Measurements from ENCODE around the gene MTMR2. TPM values are rescaled to one million over a fixed set of nuclear protein-coding genes. Genes with fewer than 3 reads are reported as not detected.
"Not testable (repeated sequence)": the region's sequence is repeated elsewhere in the genome, so short reads cannot be mapped to it uniquely, and the experiment has no call there.

The MTMR2 gene
- total RNA-seq, 1 donor: 53.5 TPM

DNA sequence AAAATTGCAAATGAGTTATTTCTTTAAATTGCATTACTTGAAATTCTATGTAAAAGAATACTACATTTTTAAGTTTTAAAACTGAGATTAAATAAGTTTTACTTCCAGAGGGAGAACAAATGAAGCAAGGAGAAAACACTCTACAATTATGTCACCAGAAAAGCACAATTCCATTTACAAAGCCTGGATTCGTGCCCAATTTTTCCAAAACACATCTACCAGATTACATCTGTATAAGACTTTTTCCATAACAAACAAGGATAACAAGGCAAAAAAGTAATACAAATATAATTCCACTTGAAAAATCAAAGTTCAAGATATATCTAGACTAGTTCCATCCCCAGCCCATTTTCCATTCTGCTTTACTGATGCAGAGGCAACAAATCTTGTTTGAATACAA is 40.5 kb downstream of the MTMR2 start:
- TF ChIP-seq, protein P1, sequence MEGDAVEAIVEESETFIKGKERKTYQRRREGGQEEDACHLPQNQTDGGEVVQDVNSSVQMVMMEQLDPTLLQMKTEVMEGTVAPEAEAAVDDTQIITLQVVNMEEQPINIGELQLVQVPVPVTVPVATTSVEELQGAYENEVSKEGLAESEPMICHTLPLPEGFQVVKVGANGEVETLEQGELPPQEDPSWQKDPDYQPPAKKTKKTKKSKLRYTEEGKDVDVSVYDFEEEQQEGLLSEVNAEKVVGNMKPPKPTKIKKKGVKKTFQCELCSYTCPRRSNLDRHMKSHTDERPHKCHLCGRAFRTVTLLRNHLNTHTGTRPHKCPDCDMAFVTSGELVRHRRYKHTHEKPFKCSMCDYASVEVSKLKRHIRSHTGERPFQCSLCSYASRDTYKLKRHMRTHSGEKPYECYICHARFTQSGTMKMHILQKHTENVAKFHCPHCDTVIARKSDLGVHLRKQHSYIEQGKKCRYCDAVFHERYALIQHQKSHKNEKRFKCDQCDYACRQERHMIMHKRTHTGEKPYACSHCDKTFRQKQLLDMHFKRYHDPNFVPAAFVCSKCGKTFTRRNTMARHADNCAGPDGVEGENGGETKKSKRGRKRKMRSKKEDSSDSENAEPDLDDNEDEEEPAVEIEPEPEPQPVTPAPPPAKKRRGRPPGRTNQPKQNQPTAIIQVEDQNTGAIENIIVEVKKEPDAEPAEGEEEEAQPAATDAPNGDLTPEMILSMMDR (IDR thresholded peaks at IDR 0.05; ENCODE audit: insufficient read depth, low read depth, low read length): no peak
- peak; percentile 43 for DNase-seq (ENCODE audit: low read depth)
- no peak overlapping the region for H3K4me3 ChIP-seq (ENCODE audit: low read depth, low read length)

DNA sequence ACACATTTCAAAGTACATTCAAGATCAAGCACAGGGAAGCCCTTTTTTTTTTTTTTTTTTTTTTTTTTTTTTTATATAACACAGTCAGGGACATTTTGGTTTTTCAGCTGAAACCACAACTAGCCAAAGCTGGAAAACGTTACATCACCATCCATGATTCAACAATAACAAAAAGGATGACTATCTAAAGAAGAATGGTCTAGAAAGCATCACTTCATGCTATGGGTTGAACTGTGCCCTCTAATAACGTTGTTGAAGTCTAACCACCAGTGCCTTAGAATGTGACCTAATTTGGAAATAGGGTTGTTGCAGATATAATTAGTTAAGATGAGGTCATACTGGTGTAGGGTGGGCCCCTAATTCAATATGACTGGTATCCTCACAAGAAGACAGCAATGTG is 46.6 kb downstream of the MTMR2 start:
- H3K4me3 ChIP-seq (ENCODE audit: low read depth, low read length): no peak overlapping the region
- DNase-seq (ENCODE audit: low read depth): peak; percentile 98
- TF ChIP-seq, protein P1 (IDR thresholded peaks at IDR 0.05; ENCODE audit: insufficient read depth, low read depth, low read length): no peak

DNA sequence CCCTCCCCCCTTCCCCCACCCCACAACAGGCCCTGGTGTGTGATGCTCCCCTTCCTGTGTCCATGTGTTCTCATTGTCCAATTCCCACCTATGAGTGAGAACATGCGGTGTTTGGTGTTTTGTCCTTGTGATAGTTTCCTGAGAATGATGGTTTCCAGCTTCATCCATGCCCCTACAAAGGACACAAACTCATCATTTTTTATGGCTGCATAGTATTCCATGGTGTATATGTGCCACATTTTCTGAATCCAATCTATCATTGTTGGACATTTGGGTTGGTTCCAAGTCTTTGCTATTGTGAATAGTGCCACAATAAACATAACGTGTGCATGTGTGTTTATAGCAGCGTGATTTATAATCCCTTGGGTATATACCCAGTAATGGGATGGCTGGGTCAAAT is 53.0 kb downstream of the MTMR2 start:
- not testable (repeated sequence) for DNase-seq (ENCODE audit: low read depth); H3K4me3 ChIP-seq (ENCODE audit: low read depth, low read length)

DNA sequence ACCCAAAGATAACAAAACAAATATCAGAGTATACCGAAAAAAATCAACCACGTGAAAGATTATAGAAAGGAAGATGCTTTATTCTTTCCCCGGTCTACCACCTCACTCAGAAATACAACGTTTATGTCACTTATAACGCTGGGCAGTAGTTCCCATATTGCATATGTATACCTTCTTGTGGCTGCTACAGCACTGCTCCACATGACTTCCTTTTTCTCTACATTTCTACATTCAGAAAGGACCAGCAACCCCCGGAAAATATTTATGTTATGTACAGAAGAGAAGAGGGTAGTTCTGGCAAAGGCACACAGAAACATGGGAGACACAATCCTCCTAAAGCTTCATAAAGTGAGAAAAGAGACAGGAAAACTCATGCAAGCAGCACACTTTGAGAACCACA is 56.8 kb downstream of the MTMR2 start:
- TF ChIP-seq, protein P1 (IDR thresholded peaks at IDR 0.05; ENCODE audit: insufficient read depth, low read depth, low read length): no peak
- no peak overlapping the region for H3K4me3 ChIP-seq (ENCODE audit: low read depth, low read length)
- no peak for DNase-seq (ENCODE audit: low read depth)

DNA sequence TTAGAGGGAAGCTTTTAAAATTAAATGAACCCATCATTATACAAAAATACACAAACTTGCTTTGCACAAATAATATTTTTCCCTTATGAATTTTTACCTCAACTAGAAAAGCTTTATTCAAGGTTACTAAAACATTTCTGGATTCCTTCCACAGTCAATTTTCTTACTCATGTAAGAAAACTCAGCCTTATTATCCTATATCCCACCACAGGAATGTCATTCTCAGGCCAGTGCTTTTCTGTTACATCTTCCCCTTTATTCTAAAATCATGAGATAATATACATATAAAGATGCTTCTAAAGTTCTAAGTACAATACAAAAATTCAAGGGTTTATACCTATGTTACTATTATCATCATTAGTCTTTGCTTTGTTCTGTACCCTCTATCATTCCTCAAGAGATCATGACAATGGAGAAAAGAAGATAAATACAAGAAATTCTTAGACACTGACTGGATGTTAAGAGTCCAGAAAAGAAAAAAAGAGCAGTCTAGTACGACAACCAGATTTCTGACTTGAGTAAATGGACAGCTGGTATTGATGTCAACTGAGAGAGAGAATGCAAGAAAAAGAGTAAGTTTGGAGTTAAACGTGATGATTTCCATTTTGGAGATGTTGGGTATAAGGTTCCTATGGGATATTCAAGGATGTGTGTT is 60.3 kb downstream of the MTMR2 start:
- no peak overlapping the region for H3K4me3 ChIP-seq (ENCODE audit: low read depth, low read length)
- DNase-seq (ENCODE audit: low read depth): peak; percentile 44
- TF ChIP-seq, protein P1 (IDR thresholded peaks at IDR 0.05; ENCODE audit: insufficient read depth, low read depth, low read length): no peak

DNA sequence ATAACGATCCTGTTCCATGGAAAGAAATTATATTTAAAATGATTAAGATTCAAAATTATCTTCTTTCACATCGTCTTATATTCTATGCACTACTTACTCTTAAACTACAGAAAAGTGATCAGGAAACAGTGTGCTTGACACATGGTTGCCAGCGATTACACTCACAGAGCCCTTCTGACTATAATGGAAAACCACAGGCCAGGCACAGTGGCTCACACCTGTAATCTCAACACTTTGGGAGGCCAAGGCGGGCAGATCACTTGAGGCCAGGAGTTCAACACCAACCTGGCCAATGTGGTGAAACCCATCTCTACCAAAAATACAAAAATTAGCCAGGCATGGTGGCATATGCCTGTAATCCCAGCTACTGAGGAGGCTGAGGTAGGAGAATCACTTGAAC is 63.9 kb downstream of the MTMR2 start:
- DNase-seq (ENCODE audit: low read depth); H3K4me3 ChIP-seq (ENCODE audit: low read depth, low read length): not testable (repeated sequence)

DNA sequence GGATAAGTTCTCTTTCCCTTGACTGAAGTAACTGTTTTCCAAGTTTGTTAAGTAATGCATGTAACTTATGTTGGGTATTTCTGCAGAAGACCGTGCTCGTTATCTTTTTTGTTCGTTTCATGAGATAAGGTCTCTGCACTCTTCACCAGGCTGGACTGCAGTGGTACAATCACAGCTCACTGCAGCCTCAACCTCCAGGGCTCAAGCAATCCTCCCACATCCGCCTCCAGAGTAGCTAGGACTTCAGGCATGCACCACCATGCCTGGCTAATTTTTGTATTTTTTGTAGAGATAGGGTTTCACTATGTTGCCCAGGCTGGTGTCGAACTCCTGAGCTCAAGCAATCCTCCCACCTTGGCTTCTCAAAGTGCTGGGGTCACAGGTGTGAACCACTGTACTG is 69.5 kb downstream of the MTMR2 start:
- not testable (repeated sequence) for H3K4me3 ChIP-seq (ENCODE audit: low read depth, low read length); DNase-seq (ENCODE audit: low read depth)

DNA sequence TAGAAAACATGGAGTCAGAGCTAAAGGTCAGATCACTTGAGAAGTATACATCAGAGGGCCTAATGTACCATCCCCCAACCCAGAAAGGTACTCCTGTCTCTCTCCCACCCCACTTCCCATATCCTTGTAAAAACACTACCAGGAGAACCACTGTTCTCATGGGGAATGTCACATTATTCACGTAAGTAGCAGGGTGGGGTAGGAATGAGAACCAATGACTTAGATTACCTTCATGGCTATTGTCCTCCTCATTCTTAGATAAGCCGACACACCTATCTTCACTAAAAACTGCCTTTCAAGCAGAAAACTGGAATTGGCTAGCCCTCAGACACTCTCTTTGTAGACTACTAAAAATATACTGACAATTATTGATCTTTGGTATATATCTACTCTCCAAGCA is 70.0 kb downstream of the MTMR2 start:
- DNase-seq (ENCODE audit: low read depth): no peak
- TF ChIP-seq, protein P1 (IDR thresholded peaks at IDR 0.05; ENCODE audit: insufficient read depth, low read depth, low read length): no peak

More for the DNA sequence above, 70.0 kb downstream of the MTMR2 start:
- H3K4me3 ChIP-seq (ENCODE audit: low read depth, low read length): no peak overlapping the region
